Lower leg skin (tissue), 3 donors: ENCODE results near the gene TFCP2.

ENCODE experiments used
- POLR2A ChIP-seq, 2 donors: fragments of 450-650 bp; IDR thresholded peaks; one replicate each; pipeline ENCODE4 v1.6.1; 2016 to 2017; ENCODE audit warnings: antibody characterized with exemption in 2 of 2, mild to moderate bottlenecking in 1 of 2, moderate library complexity in 1 of 2
- TF ChIP-seq, protein P1 (sequence below), 3 donors: fragments of 450-650 bp; IDR thresholded peaks; one replicate each; pipeline ENCODE4 v1.5.1; 2016; ENCODE audit warnings: antibody characterized with exemption in 3 of 3, mild to moderate bottlenecking in 3 of 3, moderate library complexity in 2 of 3

DNA sequence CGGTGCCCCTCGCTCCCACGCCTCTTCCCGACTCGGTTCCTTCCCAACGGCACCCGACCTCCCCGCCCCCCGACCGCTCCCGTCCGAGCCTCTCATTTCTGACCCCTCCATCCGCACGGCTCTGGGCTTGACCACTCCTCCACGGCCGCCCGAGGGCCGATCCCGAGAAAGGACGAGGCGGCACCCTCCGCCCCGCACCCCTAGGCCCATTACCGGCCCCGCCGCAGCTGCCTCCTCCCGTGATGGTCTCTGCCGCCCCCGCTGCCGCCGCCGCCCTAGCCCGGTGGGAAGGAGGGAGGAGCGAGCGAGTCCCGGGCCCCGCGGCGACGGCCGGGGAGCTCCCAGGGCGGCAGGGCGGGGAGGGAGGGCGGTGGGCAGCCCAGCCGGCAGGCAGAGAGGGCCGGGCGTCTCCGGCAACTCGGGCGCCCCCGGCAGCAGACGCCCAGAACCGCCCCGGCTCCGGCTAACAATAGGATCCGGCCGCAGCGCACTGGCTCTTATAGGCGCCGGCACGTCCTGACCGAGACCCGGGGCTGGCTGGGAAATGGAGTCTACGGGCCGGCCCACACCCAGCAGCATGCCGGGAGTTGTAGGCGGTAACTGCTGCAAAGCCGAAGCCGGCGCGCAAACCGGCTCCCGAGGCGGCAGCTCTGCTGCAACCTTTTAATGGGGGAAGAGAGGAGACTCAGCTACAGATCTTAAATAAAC is 89.7 kb downstream of the TFCP2 start, which contains the start of gene CSRNP2:
- TF ChIP-seq, protein P1, sequence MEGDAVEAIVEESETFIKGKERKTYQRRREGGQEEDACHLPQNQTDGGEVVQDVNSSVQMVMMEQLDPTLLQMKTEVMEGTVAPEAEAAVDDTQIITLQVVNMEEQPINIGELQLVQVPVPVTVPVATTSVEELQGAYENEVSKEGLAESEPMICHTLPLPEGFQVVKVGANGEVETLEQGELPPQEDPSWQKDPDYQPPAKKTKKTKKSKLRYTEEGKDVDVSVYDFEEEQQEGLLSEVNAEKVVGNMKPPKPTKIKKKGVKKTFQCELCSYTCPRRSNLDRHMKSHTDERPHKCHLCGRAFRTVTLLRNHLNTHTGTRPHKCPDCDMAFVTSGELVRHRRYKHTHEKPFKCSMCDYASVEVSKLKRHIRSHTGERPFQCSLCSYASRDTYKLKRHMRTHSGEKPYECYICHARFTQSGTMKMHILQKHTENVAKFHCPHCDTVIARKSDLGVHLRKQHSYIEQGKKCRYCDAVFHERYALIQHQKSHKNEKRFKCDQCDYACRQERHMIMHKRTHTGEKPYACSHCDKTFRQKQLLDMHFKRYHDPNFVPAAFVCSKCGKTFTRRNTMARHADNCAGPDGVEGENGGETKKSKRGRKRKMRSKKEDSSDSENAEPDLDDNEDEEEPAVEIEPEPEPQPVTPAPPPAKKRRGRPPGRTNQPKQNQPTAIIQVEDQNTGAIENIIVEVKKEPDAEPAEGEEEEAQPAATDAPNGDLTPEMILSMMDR (IDR thresholded peaks at IDR 0.05): no peak
- TF ChIP-seq POLR2A (IDR thresholded peaks at IDR 0.05): peak in 1 of 2 donors; percentile 97
